K562 (cell line): ENCODE data around the gene PPP4R3A. TPM values are rescaled to one million over a fixed set of nuclear protein-coding genes. Genes with fewer than 3 reads are reported as not detected.
A peak's percentile ranks its signal among the peaks of the same experiment; 100 is the strongest.

Source experiments
- ATAC-seq: fragments of 200-7000 bp; cut with Tn5 transposase; 3 replicates; pipeline ENCODE4 v1.9.1; 2020; ENCODE audit warnings: moderate library complexity
- BruUV-seq: library from RNA; stranded (reverse); fragments of 400-500 nt; replicated peaks from 2 replicates; lab custom pipeline; 2021; lab: Mats Ljungman, UMichigan
- CTCF ChIA-PET: fragments of 300-600 bp; formaldehyde crosslinking; extraction: SDS; loops from one replicate; lab custom pipeline; 2021; ENCODE audit warnings: low intra/inter-chr PET ratio; lab: Yijun Ruan, JAX
- POLR2A ChIA-PET: fragments of 300-600, 350-650 bp; sonication (Branson Sonifier 250); formaldehyde crosslinking; extraction: SDS; loops from one replicate; lab custom pipeline; 2021; ENCODE audit warnings: antibody characterized with exemption, inconsistent platforms; lab: Yijun Ruan, JAX
- DNase-seq, 4 experiments: peaks; one replicate each; pipeline versions ENCODE4 v3.0.0 to v3.0.0-alpha.2; 2011 to 2018; ENCODE audit warnings: low spot score in 3 of 4, mixed read lengths in 3 of 4; ENCODE audit errors: extremely low read depth in 1 of 4
- FAIRE-seq: peaks from 2 replicates; lab custom pipeline; 2011; peaks lifted over from hg19 to GRCh38; lab: Jason Lieb, UNC
- H2AFZ ChIP-seq: 2 replicates; pipeline ENCODE4 v1.6.0; 2011; ENCODE audit warnings: low read depth, low read length, control low read depth, inconsistent platforms
- H3K27ac ChIP-seq: fragments of 200-600 bp; 3 replicates; pipeline ENCODE4 v1.8.0; 2011; ENCODE audit warnings: low read depth, mild to moderate bottlenecking, control low read depth, inconsistent platforms, low read length, moderate library complexity, mixed read lengths; ENCODE audit errors: extremely low read depth
- H3K27me3 ChIP-seq, 2 experiments: fragments of 300-600 bp in 1 of 2; 2 replicates in 1 of 2; 3 replicates in 1 of 2; pipeline versions ENCODE4 v1.6.0 to v1.8.0; 2011; ENCODE audit warnings: inconsistent platforms in 2 of 2, low read length in 2 of 2, mild to moderate bottlenecking in 1 of 2, mixed read lengths in 1 of 2, moderate library complexity in 1 of 2; ENCODE audit not compliant: control insufficient read depth in 2 of 2, insufficient read depth in 2 of 2
- H3K36me3 ChIP-seq: fragments of 300-600 bp; 3 replicates; pipeline ENCODE4 v1.8.0; 2011; ENCODE audit warnings: mild to moderate bottlenecking, low read length, inconsistent platforms; ENCODE audit not compliant: control insufficient read depth, insufficient read depth
- H3K4me1 ChIP-seq, 2 experiments: fragments of 200-600 bp in 1 of 2; replicated peaks in 1 of 2; 2 replicates in 1 of 2; 3 replicates in 1 of 2; pipeline versions ENCODE4 v1.5.1 to v1.8.0; 2011; ENCODE audit warnings: inconsistent platforms in 2 of 2, low read length in 2 of 2, mild to moderate bottlenecking in 1 of 2, mixed read lengths in 1 of 2, moderate library complexity in 1 of 2; ENCODE audit not compliant: control insufficient read depth in 2 of 2, insufficient read depth in 2 of 2
- H3K4me2 ChIP-seq: 2 replicates; pipeline ENCODE4 v1.6.1; 2011; ENCODE audit warnings: low read length, control low read depth, inconsistent platforms, mixed read lengths; ENCODE audit not compliant: insufficient read depth
- H3K4me3 ChIP-seq: fragments of 200-600 bp; sonication (generic), shearing (Covaris generic); 2 replicates; pipeline ENCODE4 v1.5.1; 2016; ENCODE audit warnings: control low read depth, inconsistent platforms
- H3K79me2 ChIP-seq: fragments of 200-600 bp; 3 replicates; pipeline ENCODE4 v1.8.0; 2011; ENCODE audit warnings: low read length, inconsistent platforms; ENCODE audit not compliant: control insufficient read depth, insufficient read depth
- H3K9ac ChIP-seq, 2 experiments: 2 replicates each; pipeline versions ENCODE4 v1.6.0 to v1.6.1; 2011; ENCODE audit warnings: low read depth in 2 of 2, low read length in 2 of 2, control low read depth in 1 of 2, inconsistent platforms in 1 of 2, mild to moderate bottlenecking in 1 of 2, mixed read lengths in 1 of 2; ENCODE audit not compliant: insufficient read depth in 1 of 2
- H3K9me1 ChIP-seq: one replicate; pipeline ENCODE4 v1.6.0; 2011; ENCODE audit warnings: inconsistent platforms, mild to moderate bottlenecking, low read length, moderate library complexity; ENCODE audit not compliant: control insufficient read depth, insufficient read depth
- H3K9me3 ChIP-seq: replicated peaks from 2 replicates; pipeline ENCODE4 v1.5.1; 2011; ENCODE audit warnings: low read depth, low read length, inconsistent platforms; ENCODE audit not compliant: control insufficient read depth, insufficient read depth
- H4K20me1 ChIP-seq: replicated peaks from 2 replicates; pipeline ENCODE4 v1.6.1; 2011; ENCODE audit warnings: low read length, inconsistent platforms, mixed read lengths; ENCODE audit not compliant: control insufficient read depth, insufficient read depth
- CBFA2T2 ChIP-seq: fragments of 450-650 bp; conservative IDR thresholded peaks from 2 replicates; pipeline ENCODE4 v1.6.1; 2017; ENCODE audit warnings: mild to moderate bottlenecking
- POLR2AphosphoS5 ChIP-seq: IDR thresholded peaks from 2 replicates; pipeline ENCODE4 v1.6.1; 2011; ENCODE audit warnings: mild to moderate bottlenecking, low read depth, low read length, moderate library complexity; ENCODE audit not compliant: control insufficient read depth, insufficient read depth
- TBL1XR1 ChIP-seq, 2 experiments: IDR thresholded peaks; 2 replicates each; pipeline ENCODE4 v1.6.1; 2012; ENCODE audit warnings: improper control_type of control experiment in 2 of 2, low read length in 2 of 2, mild to moderate bottlenecking in 1 of 2
- ZZZ3 ChIP-seq: fragments of 450-650 bp; IDR thresholded peaks from 2 replicates; pipeline ENCODE4 v1.6.1; 2016; ENCODE audit warnings: antibody characterized with exemption, mild to moderate bottlenecking, moderate library complexity
- WGBS: fragments of 100-300 bp; shearing (Covaris generic); methylation state at CpG from one replicate; pipeline ENCODE4 v1.1.6; 2016; ENCODE audit warnings: low coverage, mixed read lengths; ENCODE audit not compliant: insufficient coverage; ENCODE audit errors: missing lambda C conversion rate; 5-methylcytosine and 5-hydroxymethylcytosine counted together
- in situ Hi-C: fragments of 300-500 bp; cut with MboI; formaldehyde crosslinking; loops from 4 replicates; pipeline ENCODE4 v1.15.0; 2018; ENCODE audit warnings: inconsistent platforms, mixed read lengths
- intact Hi-C: fragments of 100-400 bp; cut with micrococcal nuclease; formaldehyde crosslinking; loops from 2 replicates; pipeline ENCODE4 v1.14.2; 2022
- polyA plus RNA-seq, 8 experiments: library from polyadenylated mRNA; depleted of rRNA in 4 of 8; stranded (reverse) in 5 of 8; unstranded in 3 of 8; fragments of >200 nt; fragmentation: Nextera tagmentation in 2 of 8; fragmentation: Illumina TruSeq in 1 of 8; extraction: Ambion mirVana in 2 of 8; extraction: Trizol in 1 of 8; gene quantifications; 2 replicates each; pipeline versions ENCODE4 v1.2.1 to v1.2.3, GENCODE V29; 2011 to 2014; ENCODE audit warnings: inconsistent platforms in 1 of 8, missing spikeins in 1 of 8
- total RNA-seq, 7 experiments: library from RNA; depleted of rRNA in 6 of 7; stranded (reverse); fragments of >200 nt in 6 of 7; fragmentation: Illumina TruSeq in 2 of 7; extraction: Trizol in 2 of 7; gene quantifications; 2 replicates each; pipeline versions ENCODE4 v1.2.1 to v1.2.3, GENCODE V29; 2011 to 2021; ENCODE audit warnings: low replicate concordance in 1 of 7
- TF ChIP-seq, protein P1 (sequence below): sonication (generic); formaldehyde crosslinking; IDR thresholded peaks from 2 replicates; pipeline ENCODE4 v1.8.0; 2022; ENCODE audit warnings: mild to moderate bottlenecking, missing genetic modification reagents
- TF ChIP-seq, protein P2 (sequence below): fragments of 200-600 bp; sonication (generic); IDR thresholded peaks from one replicate; pipeline ENCODE4 v1.6.1; 2012; ENCODE audit warnings: mild to moderate bottlenecking, low read depth, low read length, inconsistent platforms

PPP4R3A gene
- total and polyA plus RNA-seq, 9 of the 15 experiments (the other 6 are each of a cell fraction or from before 2014, with no cell fraction given): 9.5 to 54.9 (median 44.9) TPM

DNA sequence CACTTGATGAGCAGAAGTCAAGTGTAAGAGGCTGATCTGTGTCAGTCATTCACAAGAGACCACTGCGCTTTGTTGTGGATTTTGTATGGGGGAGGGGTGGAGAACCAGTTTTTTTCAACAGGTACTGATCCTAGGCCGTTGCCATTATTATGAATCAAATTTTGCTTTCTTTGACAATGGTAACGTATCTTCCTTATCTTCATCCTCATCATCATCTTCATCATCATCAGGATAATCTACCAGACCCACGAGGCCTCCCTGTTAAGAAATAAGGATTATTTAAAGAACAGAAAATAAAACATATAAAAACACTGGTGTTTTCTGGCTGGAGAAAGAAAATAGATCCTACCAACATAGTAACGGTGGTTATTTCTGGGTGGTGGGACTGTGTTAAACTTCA lies 51.5 kb downstream of the PPP4R3A start:
- FAIRE-seq: no peak
- H3K9me3 ChIP-seq: no peaks in the 10 kb centered on the region
- in situ Hi-C loops (no loop called here), intact Hi-C loops (no loop called here)
- POLR2A ChIA-PET: no interaction called here
- H4K20me1 ChIP-seq: no peaks in the 10 kb centered on the region
- no peak for ATAC-seq
- no peak overlapping the region for H3K4me2 ChIP-seq
- H3K4me3 ChIP-seq: no peak overlapping the region
- H3K9me1 ChIP-seq: no peaks in the 10 kb centered on the region
- no peak overlapping the region for H3K9ac ChIP-seq
- CTCF ChIA-PET: no interaction called here
- BruUV-seq: no TSS peak
- H3K79me2 ChIP-seq: no peaks in the 10 kb centered on the region; the same call in 2 of the 3 replicates
- H3K36me3 ChIP-seq: peaks cover 94% of the 10 kb centered on the region
- H3K27ac ChIP-seq: no peak overlapping the region
- no peak for DNase-seq
- H2AFZ ChIP-seq: no peak overlapping the region
- 88% methylated on average over 5 of the region's 5 CpGs for WGBS
- TF ChIP-seq TBL1XR1 (IDR thresholded peaks at IDR 0.05; ENCODE audit: low read length in 2 of 2) (no peak), POLR2AphosphoS5 (0 out of 2 replicates have a peak, but pooled peaks have one; percentile 3), CBFA2T2 (no peak), ZZZ3 (no peak)
- TF ChIP-seq, protein P1, sequence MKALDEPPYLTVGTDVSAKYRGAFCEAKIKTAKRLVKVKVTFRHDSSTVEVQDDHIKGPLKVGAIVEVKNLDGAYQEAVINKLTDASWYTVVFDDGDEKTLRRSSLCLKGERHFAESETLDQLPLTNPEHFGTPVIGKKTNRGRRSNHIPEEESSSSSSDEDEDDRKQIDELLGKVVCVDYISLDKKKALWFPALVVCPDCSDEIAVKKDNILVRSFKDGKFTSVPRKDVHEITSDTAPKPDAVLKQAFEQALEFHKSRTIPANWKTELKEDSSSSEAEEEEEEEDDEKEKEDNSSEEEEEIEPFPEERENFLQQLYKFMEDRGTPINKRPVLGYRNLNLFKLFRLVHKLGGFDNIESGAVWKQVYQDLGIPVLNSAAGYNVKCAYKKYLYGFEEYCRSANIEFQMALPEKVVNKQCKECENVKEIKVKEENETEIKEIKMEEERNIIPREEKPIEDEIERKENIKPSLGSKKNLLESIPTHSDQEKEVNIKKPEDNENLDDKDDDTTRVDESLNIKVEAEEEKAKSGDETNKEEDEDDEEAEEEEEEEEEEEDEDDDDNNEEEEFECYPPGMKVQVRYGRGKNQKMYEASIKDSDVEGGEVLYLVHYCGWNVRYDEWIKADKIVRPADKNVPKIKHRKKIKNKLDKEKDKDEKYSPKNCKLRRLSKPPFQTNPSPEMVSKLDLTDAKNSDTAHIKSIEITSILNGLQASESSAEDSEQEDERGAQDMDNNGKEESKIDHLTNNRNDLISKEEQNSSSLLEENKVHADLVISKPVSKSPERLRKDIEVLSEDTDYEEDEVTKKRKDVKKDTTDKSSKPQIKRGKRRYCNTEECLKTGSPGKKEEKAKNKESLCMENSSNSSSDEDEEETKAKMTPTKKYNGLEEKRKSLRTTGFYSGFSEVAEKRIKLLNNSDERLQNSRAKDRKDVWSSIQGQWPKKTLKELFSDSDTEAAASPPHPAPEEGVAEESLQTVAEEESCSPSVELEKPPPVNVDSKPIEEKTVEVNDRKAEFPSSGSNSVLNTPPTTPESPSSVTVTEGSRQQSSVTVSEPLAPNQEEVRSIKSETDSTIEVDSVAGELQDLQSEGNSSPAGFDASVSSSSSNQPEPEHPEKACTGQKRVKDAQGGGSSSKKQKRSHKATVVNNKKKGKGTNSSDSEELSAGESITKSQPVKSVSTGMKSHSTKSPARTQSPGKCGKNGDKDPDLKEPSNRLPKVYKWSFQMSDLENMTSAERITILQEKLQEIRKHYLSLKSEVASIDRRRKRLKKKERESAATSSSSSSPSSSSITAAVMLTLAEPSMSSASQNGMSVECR: no peak
- TF ChIP-seq, protein P2, sequence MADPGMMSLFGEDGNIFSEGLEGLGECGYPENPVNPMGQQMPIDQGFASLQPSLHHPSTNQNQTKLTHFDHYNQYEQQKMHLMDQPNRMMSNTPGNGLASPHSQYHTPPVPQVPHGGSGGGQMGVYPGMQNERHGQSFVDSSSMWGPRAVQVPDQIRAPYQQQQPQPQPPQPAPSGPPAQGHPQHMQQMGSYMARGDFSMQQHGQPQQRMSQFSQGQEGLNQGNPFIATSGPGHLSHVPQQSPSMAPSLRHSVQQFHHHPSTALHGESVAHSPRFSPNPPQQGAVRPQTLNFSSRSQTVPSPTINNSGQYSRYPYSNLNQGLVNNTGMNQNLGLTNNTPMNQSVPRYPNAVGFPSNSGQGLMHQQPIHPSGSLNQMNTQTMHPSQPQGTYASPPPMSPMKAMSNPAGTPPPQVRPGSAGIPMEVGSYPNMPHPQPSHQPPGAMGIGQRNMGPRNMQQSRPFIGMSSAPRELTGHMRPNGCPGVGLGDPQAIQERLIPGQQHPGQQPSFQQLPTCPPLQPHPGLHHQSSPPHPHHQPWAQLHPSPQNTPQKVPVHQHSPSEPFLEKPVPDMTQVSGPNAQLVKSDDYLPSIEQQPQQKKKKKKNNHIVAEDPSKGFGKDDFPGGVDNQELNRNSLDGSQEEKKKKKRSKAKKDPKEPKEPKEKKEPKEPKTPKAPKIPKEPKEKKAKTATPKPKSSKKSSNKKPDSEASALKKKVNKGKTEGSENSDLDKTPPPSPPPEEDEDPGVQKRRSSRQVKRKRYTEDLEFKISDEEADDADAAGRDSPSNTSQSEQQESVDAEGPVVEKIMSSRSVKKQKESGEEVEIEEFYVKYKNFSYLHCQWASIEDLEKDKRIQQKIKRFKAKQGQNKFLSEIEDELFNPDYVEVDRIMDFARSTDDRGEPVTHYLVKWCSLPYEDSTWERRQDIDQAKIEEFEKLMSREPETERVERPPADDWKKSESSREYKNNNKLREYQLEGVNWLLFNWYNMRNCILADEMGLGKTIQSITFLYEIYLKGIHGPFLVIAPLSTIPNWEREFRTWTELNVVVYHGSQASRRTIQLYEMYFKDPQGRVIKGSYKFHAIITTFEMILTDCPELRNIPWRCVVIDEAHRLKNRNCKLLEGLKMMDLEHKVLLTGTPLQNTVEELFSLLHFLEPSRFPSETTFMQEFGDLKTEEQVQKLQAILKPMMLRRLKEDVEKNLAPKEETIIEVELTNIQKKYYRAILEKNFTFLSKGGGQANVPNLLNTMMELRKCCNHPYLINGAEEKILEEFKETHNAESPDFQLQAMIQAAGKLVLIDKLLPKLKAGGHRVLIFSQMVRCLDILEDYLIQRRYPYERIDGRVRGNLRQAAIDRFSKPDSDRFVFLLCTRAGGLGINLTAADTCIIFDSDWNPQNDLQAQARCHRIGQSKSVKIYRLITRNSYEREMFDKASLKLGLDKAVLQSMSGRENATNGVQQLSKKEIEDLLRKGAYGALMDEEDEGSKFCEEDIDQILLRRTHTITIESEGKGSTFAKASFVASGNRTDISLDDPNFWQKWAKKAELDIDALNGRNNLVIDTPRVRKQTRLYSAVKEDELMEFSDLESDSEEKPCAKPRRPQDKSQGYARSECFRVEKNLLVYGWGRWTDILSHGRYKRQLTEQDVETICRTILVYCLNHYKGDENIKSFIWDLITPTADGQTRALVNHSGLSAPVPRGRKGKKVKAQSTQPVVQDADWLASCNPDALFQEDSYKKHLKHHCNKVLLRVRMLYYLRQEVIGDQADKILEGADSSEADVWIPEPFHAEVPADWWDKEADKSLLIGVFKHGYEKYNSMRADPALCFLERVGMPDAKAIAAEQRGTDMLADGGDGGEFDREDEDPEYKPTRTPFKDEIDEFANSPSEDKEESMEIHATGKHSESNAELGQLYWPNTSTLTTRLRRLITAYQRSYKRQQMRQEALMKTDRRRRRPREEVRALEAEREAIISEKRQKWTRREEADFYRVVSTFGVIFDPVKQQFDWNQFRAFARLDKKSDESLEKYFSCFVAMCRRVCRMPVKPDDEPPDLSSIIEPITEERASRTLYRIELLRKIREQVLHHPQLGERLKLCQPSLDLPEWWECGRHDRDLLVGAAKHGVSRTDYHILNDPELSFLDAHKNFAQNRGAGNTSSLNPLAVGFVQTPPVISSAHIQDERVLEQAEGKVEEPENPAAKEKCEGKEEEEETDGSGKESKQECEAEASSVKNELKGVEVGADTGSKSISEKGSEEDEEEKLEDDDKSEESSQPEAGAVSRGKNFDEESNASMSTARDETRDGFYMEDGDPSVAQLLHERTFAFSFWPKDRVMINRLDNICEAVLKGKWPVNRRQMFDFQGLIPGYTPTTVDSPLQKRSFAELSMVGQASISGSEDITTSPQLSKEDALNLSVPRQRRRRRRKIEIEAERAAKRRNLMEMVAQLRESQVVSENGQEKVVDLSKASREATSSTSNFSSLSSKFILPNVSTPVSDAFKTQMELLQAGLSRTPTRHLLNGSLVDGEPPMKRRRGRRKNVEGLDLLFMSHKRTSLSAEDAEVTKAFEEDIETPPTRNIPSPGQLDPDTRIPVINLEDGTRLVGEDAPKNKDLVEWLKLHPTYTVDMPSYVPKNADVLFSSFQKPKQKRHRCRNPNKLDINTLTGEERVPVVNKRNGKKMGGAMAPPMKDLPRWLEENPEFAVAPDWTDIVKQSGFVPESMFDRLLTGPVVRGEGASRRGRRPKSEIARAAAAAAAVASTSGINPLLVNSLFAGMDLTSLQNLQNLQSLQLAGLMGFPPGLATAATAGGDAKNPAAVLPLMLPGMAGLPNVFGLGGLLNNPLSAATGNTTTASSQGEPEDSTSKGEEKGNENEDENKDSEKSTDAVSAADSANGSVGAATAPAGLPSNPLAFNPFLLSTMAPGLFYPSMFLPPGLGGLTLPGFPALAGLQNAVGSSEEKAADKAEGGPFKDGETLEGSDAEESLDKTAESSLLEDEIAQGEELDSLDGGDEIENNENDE: no peak
- H3K27me3 ChIP-seq: no peaks in the 10 kb centered on the region
- H3K4me1 ChIP-seq: no peaks in the 10 kb centered on the region; a peak in 1 of 5 replicates
